T-helper 17 cell (primary cell): Measurements from ENCODE around the gene MED9. TPM values are rescaled to one million over a fixed set of nuclear protein-coding genes. Genes with fewer than 3 reads are reported as not detected.

Experiments
- ATAC-seq: fragments of 150-1000 bp; cut with Tn5 transposase; 2 replicates; pipeline ENCODE4 v1.10.0; 2021; ENCODE audit warnings: mild to moderate bottlenecking, moderate library complexity
- DNase-seq, 3 donors: peaks; one replicate each; pipeline versions ENCODE4 v3.0.0 to v3.0.0-alpha.2; 2020 to 2021
- H3K9me3 ChIP-seq: one replicate; pipeline ENCODE4 v1.7.0; 2013; ENCODE audit warnings: low read length, mild to moderate bottlenecking; ENCODE audit not compliant: control insufficient read depth, poor library complexity, severe bottlenecking
- H3K27ac Mint-ChIP-seq: one replicate; pipeline ENCODE4 v1.8.0; 2022; ENCODE audit warnings: mild to moderate bottlenecking, moderate library complexity, mixed read lengths
- H3K27me3 Mint-ChIP-seq: one replicate; pipeline ENCODE4 v1.8.0; 2022; ENCODE audit warnings: mixed read lengths
- H3K36me3 Mint-ChIP-seq: one replicate; pipeline ENCODE4 v1.8.0; 2022; ENCODE audit warnings: low read depth, mixed read lengths
- H3K4me1 Mint-ChIP-seq: one replicate; pipeline ENCODE4 v1.8.0; 2022; ENCODE audit warnings: mild to moderate bottlenecking, mixed read lengths
- H3K4me3 Mint-ChIP-seq: one replicate; pipeline ENCODE4 v1.8.0; 2022; ENCODE audit warnings: mild to moderate bottlenecking, moderate library complexity, mixed read lengths
- total RNA-seq, 4 donors: library from RNA in 2 of 4; stranded (reverse) in 2 of 4; gene quantifications; one replicate each; pipeline ENCODE4 v1.2.3 and lab custom pipeline; 2022 to 2026

MED9 gene
- total RNA-seq, 2 donors from 2014 or later, result 16.5 to 24.7 TPM

- Mint-ChIP-seq H3K27me3 (peaks cover 8% of the 10 kb centered on the region), H3K4me1 (peaks cover 2% of the 10 kb centered on the region), H3K4me3 (no peak overlapping the region), H3K27ac (no peak overlapping the region), H3K36me3 (no peaks in the 10 kb centered on the region)
- ATAC-seq, result no peak
- DNase-seq, result no peak
- no peaks in the 10 kb centered on the region for H3K9me3 ChIP-seq
Measured at GRCh38 chr17:17505151-17505550, 28.4 kb downstream of the MED9 start.

DNA sequence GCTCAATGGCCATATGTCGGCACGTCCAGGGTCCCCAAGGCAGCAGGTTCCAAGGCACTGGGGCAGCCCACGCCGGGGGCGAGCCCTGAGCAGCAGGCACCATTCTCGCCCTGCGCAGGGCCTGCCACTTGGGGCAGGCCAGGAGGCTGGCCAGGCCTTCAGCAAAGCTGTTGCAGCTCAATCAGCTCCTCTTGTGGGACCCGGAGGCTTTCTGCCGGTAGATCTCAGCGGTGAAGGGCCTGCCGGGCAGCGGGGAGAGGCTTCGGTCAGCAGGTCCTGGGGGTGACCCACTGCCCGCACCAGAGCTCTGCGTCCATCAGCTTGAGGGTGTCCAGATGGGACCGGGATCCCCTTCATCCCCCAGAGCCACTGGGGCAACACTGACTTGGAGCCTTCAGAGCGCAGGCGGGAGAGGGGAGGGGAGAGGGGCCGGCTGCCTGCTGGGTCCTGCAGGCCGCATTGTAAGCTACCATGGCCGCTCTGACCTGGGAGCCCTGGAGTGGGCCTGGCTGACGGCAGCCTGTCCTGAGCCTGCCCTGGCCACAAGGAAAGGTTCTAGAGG is 28.9 kb downstream of the MED9 start:
- ATAC-seq (no peak), DNase-seq (no peak)
- no peaks in the 10 kb centered on the region for H3K9me3 ChIP-seq
- Mint-ChIP-seq H3K36me3 (no peaks in the 10 kb centered on the region), H3K27ac (no peak overlapping the region), H3K27me3 (peaks cover 8% of the 10 kb centered on the region), H3K4me1 (peaks cover 2% of the 10 kb centered on the region), H3K4me3 (no peak overlapping the region)

GRCh38 chr17:17506181-17506741 is 29.5 kb downstream of the MED9 start:
- Mint-ChIP-seq H3K4me3 (no peak overlapping the region), H3K27me3 (peaks cover 6% of the 10 kb centered on the region), H3K27ac (no peak overlapping the region), H3K4me1 (peaks cover 4% of the 10 kb centered on the region), H3K36me3 (no peaks in the 10 kb centered on the region)
- DNase-seq (peak in 1 of 3 donors; percentile 12), ATAC-seq (no peak)
- H3K9me3 ChIP-seq, result no peaks in the 10 kb centered on the region

DNA sequence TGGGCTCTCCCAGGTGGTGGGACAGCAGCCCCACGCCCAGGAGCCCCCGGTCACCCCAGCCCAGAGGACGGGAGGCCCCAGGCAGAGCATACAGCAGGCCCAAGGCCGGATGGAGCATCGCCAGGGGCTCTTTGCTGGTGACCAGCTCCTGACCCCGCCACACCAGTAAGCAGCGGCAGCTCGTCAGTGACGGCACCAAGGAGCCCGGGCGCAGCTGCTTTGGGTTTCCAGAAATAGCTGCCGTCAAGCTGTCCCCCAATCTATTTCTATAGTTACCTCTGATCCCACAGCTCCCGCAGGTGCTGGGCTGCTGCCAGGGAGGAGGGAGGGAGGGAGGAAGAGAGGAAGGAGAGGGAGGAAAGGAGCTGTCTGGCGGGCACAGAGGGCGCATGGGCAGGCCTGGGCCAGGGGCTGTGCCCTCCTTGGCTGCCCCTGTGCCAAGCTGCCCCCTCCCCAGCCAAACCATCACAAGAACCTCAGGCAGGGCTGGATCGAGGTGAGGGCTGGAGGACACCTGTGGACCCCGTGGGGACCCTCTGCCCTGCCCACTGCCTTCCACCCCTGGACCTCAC is 30.2 kb downstream of the MED9 start:
- H3K9me3 ChIP-seq, result no peaks in the 10 kb centered on the region
- ATAC-seq, result no peak
- Mint-ChIP-seq H3K4me3 (no peak overlapping the region), H3K27me3 (peaks cover 4% of the 10 kb centered on the region), H3K4me1 (peaks cover 4% of the 10 kb centered on the region), H3K36me3 (no peaks in the 10 kb centered on the region), H3K27ac (no peak overlapping the region)
- peak in 1 of 3 donors; percentile 3 for DNase-seq

DNA sequence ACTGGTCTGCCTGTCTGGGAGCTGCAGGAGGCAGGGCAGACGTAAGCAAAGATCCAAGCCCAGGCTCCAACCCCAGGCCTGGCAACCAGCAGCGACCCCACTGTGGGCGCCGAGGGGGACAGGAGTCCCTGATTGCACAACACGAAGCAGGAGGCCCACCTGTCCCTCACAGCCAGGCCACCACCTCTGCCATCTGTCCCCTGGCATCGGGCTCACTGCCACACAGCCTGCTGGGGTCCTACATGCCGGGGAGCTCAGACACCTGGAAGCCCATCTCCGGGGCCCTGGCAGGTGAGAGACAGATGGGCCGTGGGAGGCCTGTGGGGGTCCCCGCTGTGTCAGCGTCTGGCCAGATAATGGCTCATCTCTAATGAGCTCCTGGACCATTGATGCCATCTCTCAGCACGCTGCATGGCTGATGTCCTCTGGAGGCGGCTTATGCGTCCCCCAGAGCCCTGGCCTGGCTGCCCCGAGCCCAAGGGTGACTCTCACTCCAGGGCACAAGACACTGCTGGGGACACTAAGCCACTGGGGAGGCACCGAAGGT is 30.7 kb downstream of the MED9 start:
- no peak for ATAC-seq
- H3K27ac Mint-ChIP-seq, result no peak overlapping the region
- no peaks in the 10 kb centered on the region for H3K36me3 Mint-ChIP-seq
- no peak overlapping the region for H3K4me3 Mint-ChIP-seq
- H3K4me1 Mint-ChIP-seq, result peaks cover 4% of the 10 kb centered on the region
- H3K9me3 ChIP-seq, result no peaks in the 10 kb centered on the region
- peak in 1 of 3 donors; percentile 7 for DNase-seq
- H3K27me3 Mint-ChIP-seq, result peaks cover 4% of the 10 kb centered on the region

DNA sequence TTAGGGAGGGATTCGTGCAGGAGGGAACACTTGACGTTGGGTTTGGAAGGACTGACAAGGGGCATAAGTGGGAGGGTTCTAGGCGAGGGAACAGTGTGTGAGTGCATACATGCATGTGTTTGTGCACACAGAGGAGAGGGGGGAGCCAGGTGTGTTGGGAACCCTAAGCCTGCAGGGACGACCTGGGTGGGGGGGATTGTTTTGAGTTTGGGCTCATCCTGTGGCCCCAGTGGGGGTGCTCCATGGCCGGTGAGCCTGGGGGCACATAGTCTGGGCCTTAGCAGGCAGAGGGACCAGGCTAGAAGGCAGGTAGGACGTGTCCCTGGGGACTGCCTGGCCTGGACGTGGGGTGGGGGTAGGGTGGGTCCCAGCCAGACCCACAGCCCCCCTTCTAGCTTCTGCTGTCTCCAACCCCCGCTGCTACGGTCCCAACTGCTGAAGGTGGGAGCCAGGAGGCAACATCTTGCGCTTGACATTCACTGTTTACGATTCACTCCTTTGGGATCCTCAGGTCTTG is 31.3 kb downstream of the MED9 start:
- ATAC-seq (no peak), DNase-seq (peak in 1 of 3 donors; percentile 2)
- Mint-ChIP-seq H3K4me3 (no peak overlapping the region), H3K4me1 (peaks cover 4% of the 10 kb centered on the region), H3K27me3 (peaks cover 1% of the 10 kb centered on the region), H3K36me3 (no peaks in the 10 kb centered on the region), H3K27ac (no peak overlapping the region)
- no peaks in the 10 kb centered on the region for H3K9me3 ChIP-seq

DNA sequence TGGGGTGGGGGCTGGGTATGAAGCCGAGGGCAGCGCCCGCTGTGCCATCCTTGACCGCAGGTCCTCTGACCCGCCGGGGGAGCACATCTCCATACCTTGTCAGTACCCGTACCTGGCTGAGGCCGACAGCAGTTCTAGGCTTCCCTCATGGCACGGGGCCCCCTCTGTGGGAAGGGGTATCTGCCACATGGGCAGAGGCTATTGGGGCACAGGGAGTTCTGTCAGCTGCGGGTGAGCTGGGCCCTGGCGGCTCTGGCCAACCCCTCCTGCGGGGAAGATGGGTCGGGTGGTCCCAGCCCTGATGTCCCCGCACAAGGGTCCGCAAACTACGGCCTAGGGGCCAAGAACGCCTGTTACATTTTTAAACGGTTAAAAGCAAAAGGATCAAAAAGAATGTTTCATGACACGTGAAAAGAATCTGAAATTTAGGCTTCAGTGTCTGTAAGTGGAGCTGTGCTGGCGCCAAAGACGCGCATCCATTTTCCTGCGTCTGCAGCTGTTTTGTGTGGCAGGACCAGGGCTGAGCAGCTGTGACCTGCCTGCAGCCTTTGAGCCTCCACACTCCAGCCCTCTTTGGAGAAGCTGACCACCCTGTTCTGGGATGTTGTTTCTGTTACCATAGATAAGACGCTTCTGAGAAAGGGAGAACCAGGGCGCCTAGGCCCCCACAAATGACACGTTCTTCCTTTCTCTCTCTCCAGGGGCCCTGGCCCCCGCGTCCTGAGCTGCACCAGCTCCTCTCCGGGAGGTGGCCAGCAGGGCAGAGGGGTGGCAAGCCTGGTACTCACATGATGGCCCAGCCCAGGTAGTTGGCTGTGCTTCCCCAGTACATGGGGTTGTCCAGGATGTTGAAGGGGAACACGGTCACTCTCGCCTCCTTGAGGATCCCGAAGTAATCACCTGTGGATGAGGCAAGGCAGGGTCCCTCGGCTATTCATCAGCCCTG is 32.1 kb downstream of the MED9 start:
- DNase-seq, result peak in 1 of 3 donors; percentile 5

GRCh38 chr17:17509601-17510425 is 33.0 kb downstream of the MED9 start:
- no peak overlapping the region for H3K27ac Mint-ChIP-seq
- no peak for ATAC-seq
- H3K4me1 Mint-ChIP-seq, result peaks cover 4% of the 10 kb centered on the region

More for the DNA sequence above, 32.1 kb downstream of the MED9 start:
- no peaks in the 10 kb centered on the region for H3K36me3 Mint-ChIP-seq
- no peaks in the 10 kb centered on the region for H3K9me3 ChIP-seq
- no peak for ATAC-seq
- no peak overlapping the region for H3K4me3 Mint-ChIP-seq
- no peak overlapping the region for H3K27ac Mint-ChIP-seq
- no peaks in the 10 kb centered on the region for H3K27me3 Mint-ChIP-seq
- H3K4me1 Mint-ChIP-seq, result peaks cover 4% of the 10 kb centered on the region

GRCh38 chr17:17510456-17511292 is 33.9 kb downstream of the MED9 start:
- no peaks in the 10 kb centered on the region for H3K9me3 ChIP-seq
- H3K4me1 Mint-ChIP-seq, result peaks cover 4% of the 10 kb centered on the region
- DNase-seq, result no peak
- H3K27me3 Mint-ChIP-seq, result no peaks in the 10 kb centered on the region
- H3K27ac Mint-ChIP-seq, result no peak overlapping the region
- ATAC-seq, result no peak
- no peaks in the 10 kb centered on the region for H3K36me3 Mint-ChIP-seq
- no peak overlapping the region for H3K4me3 Mint-ChIP-seq

More at GRCh38 chr17:17509601-17510425, 33.0 kb downstream of the MED9 start:
- H3K9me3 ChIP-seq, result no peaks in the 10 kb centered on the region
- Mint-ChIP-seq H3K27me3 (no peaks in the 10 kb centered on the region), H3K36me3 (no peaks in the 10 kb centered on the region), H3K4me3 (no peak overlapping the region)
- no peak for DNase-seq

GRCh38 chr17:17511293-17511741 is 34.5 kb downstream of the MED9 start:
- H3K27ac Mint-ChIP-seq, result no peak overlapping the region
- no peaks in the 10 kb centered on the region for H3K36me3 Mint-ChIP-seq
- ATAC-seq (no peak), DNase-seq (no peak)
- no peaks in the 10 kb centered on the region for H3K9me3 ChIP-seq
- H3K27me3 Mint-ChIP-seq, result no peaks in the 10 kb centered on the region
- H3K4me1 Mint-ChIP-seq, result peaks cover 4% of the 10 kb centered on the region
- H3K4me3 Mint-ChIP-seq, result no peak overlapping the region

DNA sequence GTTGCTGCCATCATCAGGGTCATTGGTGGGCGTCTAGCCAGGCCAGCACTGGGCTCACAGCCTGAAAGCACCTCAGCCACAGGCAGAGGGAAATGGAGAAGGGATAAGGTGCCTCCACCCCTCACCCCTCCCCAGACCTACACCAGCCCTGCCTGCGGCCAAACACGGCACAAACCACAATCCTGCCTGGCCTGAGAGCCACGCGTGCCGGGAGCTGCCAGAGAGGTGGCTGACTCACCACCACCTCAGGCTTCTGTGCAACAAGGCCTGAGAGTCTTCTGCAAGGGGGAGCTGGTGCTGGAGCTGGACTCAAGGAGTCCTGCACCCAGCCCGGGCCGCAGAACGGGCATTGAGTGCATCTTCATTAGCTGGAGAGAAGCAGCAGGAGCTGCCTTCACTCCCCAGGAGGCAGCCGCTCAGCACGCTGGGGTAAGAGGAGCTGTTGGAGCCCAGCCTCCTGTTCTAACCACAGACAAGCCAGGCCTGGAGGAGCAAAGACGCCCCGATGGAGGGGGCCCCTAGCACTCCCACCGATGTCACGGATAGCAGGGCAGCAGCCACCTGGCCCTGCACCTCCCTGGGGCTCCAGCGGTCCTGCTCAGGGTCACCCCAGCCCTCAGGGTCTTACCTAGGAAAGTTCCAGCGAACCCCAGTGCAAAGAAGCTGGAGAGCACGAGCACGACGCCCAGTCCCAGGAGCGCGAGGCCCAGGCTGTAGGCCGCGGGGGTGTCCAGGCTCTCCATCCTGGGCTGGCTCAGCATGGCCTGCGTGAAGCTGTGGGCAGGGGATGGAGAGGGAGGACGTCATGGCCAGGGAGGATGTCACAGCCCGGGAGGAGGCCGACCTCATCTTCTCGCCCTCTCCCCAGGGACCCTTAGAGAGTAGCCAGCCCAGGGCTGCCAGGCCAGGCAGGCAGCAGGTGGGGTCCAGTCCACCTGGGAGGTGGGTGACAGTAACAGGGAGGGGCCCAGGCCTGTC is 35.4 kb downstream of the MED9 start:
- DNase-seq, result no peak
- no peaks in the 10 kb centered on the region for H3K27me3 Mint-ChIP-seq
- H3K4me3 Mint-ChIP-seq, result no peak overlapping the region
- H3K4me1 Mint-ChIP-seq, result peaks cover 4% of the 10 kb centered on the region
- no peaks in the 10 kb centered on the region for H3K9me3 ChIP-seq
- no peak overlapping the region for H3K27ac Mint-ChIP-seq
- H3K36me3 Mint-ChIP-seq, result no peaks in the 10 kb centered on the region
- ATAC-seq, result no peak
